H1 (cell line): ENCODE measurements around the gene HSDL2. TPM values are rescaled to one million over a fixed set of nuclear protein-coding genes. Genes with fewer than 3 reads are reported as not detected.

ENCODE experiments used
- CTCF ChIA-PET: fragments of 300-600 bp; sonication (Branson Sonifier 250); formaldehyde crosslinking; loops from one replicate; lab custom pipeline; 2021; ENCODE audit not compliant: partially characterized antibody; lab: Charles Lee
- POLR2A ChIA-PET: fragments of 300-600 bp; sonication (Branson Sonifier 250); formaldehyde crosslinking; loops from one replicate; lab custom pipeline; 2021; ENCODE audit warnings: inconsistent platforms; ENCODE audit not compliant: partially characterized antibody; lab: Charles Lee
- DNase-seq, 2 experiments: peaks; one replicate each; pipeline versions ENCODE4 v3.0.0 to v3.0.0-alpha.2; 2010 to 2022; ENCODE audit warnings: low spot score in 2 of 2, low read depth in 1 of 2, mixed read lengths in 1 of 2
- FAIRE-seq: peaks from 2 replicates; lab custom pipeline; 2011; peaks lifted over from hg19 to GRCh38; lab: Jason Lieb, UNC
- H2AFZ ChIP-seq: 2 replicates; pipeline ENCODE4 v1.8.1; 2012; ENCODE audit warnings: low read length, inconsistent platforms
- H2AK5ac ChIP-seq: 2 replicates; pipeline ENCODE4 v1.6.1; 2013; ENCODE audit warnings: low read depth, low read length
- H2BK120ac ChIP-seq: replicated peaks from 2 replicates; pipeline ENCODE3; 2013; ENCODE audit warnings: low read depth, low read length, inconsistent platforms
- H2BK12ac ChIP-seq: 2 replicates; pipeline ENCODE4 v1.6.1; 2013; ENCODE audit warnings: low read depth, low read length
- H2BK15ac ChIP-seq: 2 replicates; pipeline ENCODE4 v1.6.1; 2013; ENCODE audit warnings: low read length
- H2BK20ac ChIP-seq: 2 replicates; pipeline ENCODE4 v1.6.1; 2013; ENCODE audit warnings: low read length
- H2BK5ac ChIP-seq: 2 replicates; pipeline ENCODE4 v1.6.1; 2013; ENCODE audit warnings: low read depth, low read length
- H3K14ac ChIP-seq: 2 replicates; pipeline ENCODE4 v1.6.1; 2013; ENCODE audit warnings: inconsistent platforms; ENCODE audit not compliant: insufficient read length
- H3K18ac ChIP-seq: 2 replicates; pipeline ENCODE4 v1.6.1; 2013; ENCODE audit warnings: low read length; ENCODE audit errors: extremely low read depth
- H3K23ac ChIP-seq: 2 replicates; pipeline ENCODE4 v1.6.1; 2013; ENCODE audit warnings: inconsistent platforms; ENCODE audit not compliant: insufficient read length
- H3K23me2 ChIP-seq: 2 replicates; pipeline ENCODE4 v1.6.1; 2013; ENCODE audit warnings: low read depth, low read length
- H3K27ac ChIP-seq: 2 replicates; pipeline ENCODE4 v1.6.1; 2011; ENCODE audit warnings: low read depth, low read length, inconsistent platforms
- H3K27me3 ChIP-seq, 4 experiments: replicated peaks in 1 of 4; 1 replicate in 1 of 4; 2 replicates in 3 of 4; pipeline versions ENCODE4 v1.6.1 to v1.8.1; 2011 to 2013; ENCODE audit warnings: low read length in 3 of 4, mild to moderate bottlenecking in 3 of 4, inconsistent platforms in 2 of 4, mixed read lengths in 2 of 4, moderate library complexity in 1 of 4; ENCODE audit not compliant: control insufficient read depth in 3 of 4, insufficient read depth in 3 of 4; ENCODE audit errors: extremely low read depth in 1 of 4
- H3K36me3 ChIP-seq, 4 experiments: 2 replicates each; pipeline versions ENCODE4 v1.6.1 to v1.8.1; 2011 to 2013; ENCODE audit warnings: mild to moderate bottlenecking in 4 of 4, low read length in 3 of 4, moderate library complexity in 2 of 4, control low read depth in 1 of 4, inconsistent platforms in 1 of 4; ENCODE audit not compliant: insufficient read depth in 4 of 4, control insufficient read depth in 2 of 4
- H3K4ac ChIP-seq: replicated peaks from 2 replicates; pipeline ENCODE3; 2013; ENCODE audit warnings: low read length, low read depth, mixed read lengths, inconsistent platforms; ENCODE audit not compliant: insufficient read length
- H3K4me1 ChIP-seq, 4 experiments: replicated peaks in 1 of 4; 1 replicate in 1 of 4; 2 replicates in 3 of 4; pipeline versions ENCODE4 v1.6.1 to v1.8.1; 2011 to 2013; ENCODE audit warnings: low read length in 3 of 4, inconsistent platforms in 2 of 4, mixed read lengths in 1 of 4; ENCODE audit not compliant: insufficient read depth in 4 of 4, control insufficient read depth in 3 of 4
- H3K4me2 ChIP-seq, 2 experiments: 2 replicates each; pipeline versions ENCODE4 v1.6.1 to v1.8.1; 2011 to 2013; ENCODE audit warnings: low read depth in 2 of 2, low read length in 2 of 2, control low read depth in 1 of 2, inconsistent platforms in 1 of 2, mild to moderate bottlenecking in 1 of 2; ENCODE audit not compliant: insufficient read depth in 1 of 2
- H3K4me3 ChIP-seq, 4 experiments: fragments of 200-600, 300-600 bp in 1 of 4; sonication (generic), shearing (Covaris generic), sonication (Bioruptor Twin) in 1 of 4; 2 replicates each; pipeline versions ENCODE4 v1.5.1 to v1.8.1; 2011 to 2016; ENCODE audit warnings: low read length in 4 of 4, low read depth in 3 of 4, control low read depth in 2 of 4, inconsistent platforms in 2 of 4, mild to moderate bottlenecking in 2 of 4, mixed read lengths in 1 of 4, moderate library complexity in 1 of 4; ENCODE audit not compliant: insufficient read depth in 2 of 4; ENCODE audit errors: extremely low read depth in 1 of 4
- H3K56ac ChIP-seq: replicated peaks from 2 replicates; pipeline ENCODE3; 2013; ENCODE audit warnings: low read depth, mild to moderate bottlenecking, mixed read lengths, low read length, inconsistent platforms; ENCODE audit not compliant: insufficient read length
- H3K79me1 ChIP-seq: 2 replicates; pipeline ENCODE4 v1.6.1; 2013; ENCODE audit warnings: low read depth, low read length, control low read depth
- H3K79me2 ChIP-seq, 2 experiments: 2 replicates each; pipeline versions ENCODE4 v1.6.1 to v1.8.1; 2012 to 2013; ENCODE audit warnings: low read length in 2 of 2, mild to moderate bottlenecking in 2 of 2, inconsistent platforms in 1 of 2; ENCODE audit not compliant: insufficient read depth in 2 of 2, control insufficient read depth in 1 of 2
- H3K9ac ChIP-seq, 4 experiments: replicated peaks in 1 of 4; 1 replicate in 1 of 4; 2 replicates in 3 of 4; pipeline versions ENCODE4 v1.6.1 to v1.8.1; 2011 to 2013; ENCODE audit warnings: low read depth in 3 of 4, low read length in 3 of 4, control low read depth in 2 of 4, mild to moderate bottlenecking in 2 of 4, moderate library complexity in 2 of 4, inconsistent platforms in 1 of 4; ENCODE audit errors: extremely low read depth in 1 of 4
- H3K9me3 ChIP-seq, 2 experiments: 2 replicates each; pipeline versions ENCODE4 v1.6.1 to v1.8.1; 2012 to 2013; ENCODE audit warnings: mild to moderate bottlenecking in 2 of 2, moderate library complexity in 2 of 2, control low read depth in 1 of 2, inconsistent platforms in 1 of 2, low read depth in 1 of 2, low read length in 1 of 2, mixed read lengths in 1 of 2; ENCODE audit not compliant: insufficient read depth in 2 of 2
- H4K20me1 ChIP-seq, 2 experiments: replicated peaks in 1 of 2; 2 replicates each; pipeline versions ENCODE3 to v1.8.1; 2011 to 2013; ENCODE audit warnings: inconsistent platforms in 2 of 2, low read length in 2 of 2, mild to moderate bottlenecking in 1 of 2; ENCODE audit not compliant: insufficient read depth in 2 of 2, control insufficient read depth in 1 of 2
- H4K5ac ChIP-seq: 2 replicates; pipeline ENCODE4 v1.6.1; 2013; ENCODE audit warnings: low read length, low read depth, mixed read lengths, inconsistent platforms; ENCODE audit not compliant: insufficient read length
- H4K8ac ChIP-seq: 2 replicates; pipeline ENCODE4 v1.8.0; 2013; ENCODE audit warnings: mild to moderate bottlenecking, moderate library complexity, low read length, inconsistent platforms; ENCODE audit not compliant: insufficient read depth; ENCODE audit errors: extremely low read depth
- H4K91ac ChIP-seq: replicated peaks from 2 replicates; pipeline ENCODE3; 2013; ENCODE audit warnings: low read length, mixed read lengths, inconsistent platforms; ENCODE audit not compliant: insufficient read length
- BACH1 ChIP-seq: IDR thresholded peaks from 2 replicates; pipeline ENCODE4 v1.6.1; 2012; ENCODE audit warnings: low read length, improper control_type of control experiment
- CTCF ChIP-seq, 3 experiments: IDR thresholded peaks; 1 replicate in 2 of 3; 2 replicates in 1 of 3; pipeline versions ENCODE4 v1.5.1 to v1.6.1; 2011; ENCODE audit warnings: low read length in 3 of 3, mild to moderate bottlenecking in 3 of 3, inconsistent platforms in 2 of 3, low read depth in 1 of 3, moderate library complexity in 1 of 3; ENCODE audit not compliant: insufficient read depth in 1 of 3; ENCODE audit errors: control extremely low read depth in 1 of 3
- WGBS, 2 experiments: shearing (Covaris generic) in 1 of 2; methylation state at CpG; one replicate each; pipeline versions ENCODE4 v1.1.6 to v1.1.7; 2013 to 2015; ENCODE audit warnings: low lambda C conversion rate in 2 of 2, mixed read lengths in 2 of 2, inconsistent platforms in 1 of 2, low coverage in 1 of 2, missing lambda C conversion rate in 1 of 2; ENCODE audit not compliant: insufficient replicate concordance in 2 of 2, insufficient coverage in 1 of 2, insufficient read length in 1 of 2; ENCODE audit errors: extremely low coverage in 1 of 2, missing lambda C conversion rate in 1 of 2; 5-methylcytosine and 5-hydroxymethylcytosine counted together
- polyA plus RNA-seq, 7 experiments: library from polyadenylated mRNA; depleted of rRNA in 3 of 7; stranded (reverse) in 5 of 7; unstranded in 2 of 7; fragments of >200 nt in 5 of 7; fragments of 200-250 nt in 2 of 7; gene quantifications; 1 replicate in 5 of 7; 2 replicates in 1 of 7; 4 replicates in 1 of 7; pipeline versions ENCODE4 v1.2.1 to v1.2.3, GENCODE V29; 2011 to 2013; ENCODE audit warnings: missing spikeins in 2 of 7, mixed read lengths in 2 of 7
- total RNA-seq: library from RNA; stranded (reverse); fragmentation: NEBNext Ultra II Directional; extraction: Animal tissue kit (Norgen Biotek cat#: 25700); gene quantifications from 2 replicates; pipeline ENCODE4 v1.2.1, GENCODE V29; 2021

Gene HSDL2
- total and polyA plus RNA-seq, 2 of the 8 experiments (the other 6 are each of a cell fraction or from before 2014, with no cell fraction given) = 6.6 to 15.4 TPM

DNA sequence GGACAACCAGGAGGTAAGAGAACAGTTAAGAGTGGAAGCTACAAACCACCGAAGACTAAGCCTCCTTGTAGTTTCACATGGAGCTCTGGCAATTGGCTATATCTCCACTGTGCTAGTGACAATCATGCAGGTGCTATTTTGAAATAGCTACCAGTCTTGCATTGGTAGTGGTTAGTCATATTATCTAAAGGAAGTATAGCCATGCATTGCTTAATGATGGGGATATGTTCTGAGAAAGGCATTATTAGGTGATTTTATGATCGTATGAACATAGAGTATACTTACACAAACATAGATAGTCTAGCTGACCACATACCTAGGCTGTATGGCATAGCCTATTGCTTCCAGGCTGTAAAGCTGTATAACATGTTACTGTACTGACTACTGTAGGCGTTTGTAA is 28.4 kb downstream of the HSDL2 start:
- H3K4me2 ChIP-seq = no peak overlapping the region
- no peak overlapping the region for H2BK120ac ChIP-seq
- H3K27me3 ChIP-seq = no peaks in the 10 kb centered on the region
- no peaks in the 10 kb centered on the region for H3K79me2 ChIP-seq
- no peak overlapping the region for H4K8ac ChIP-seq
- no peak for DNase-seq
- H3K4me3 ChIP-seq = no peak overlapping the region
- H2BK12ac ChIP-seq = no peak overlapping the region
- no peaks in the 10 kb centered on the region for H3K9me3 ChIP-seq
- no peak overlapping the region for H3K27ac ChIP-seq
- H3K23me2 ChIP-seq = 0 out of 2 replicates have a peak, but pooled peaks cover 1% of the 10 kb centered on the region
- ChIA-PET CTCF (interaction anchor here (0.6 to 2.7 kb wide), 3 partner anchors 16 to 295 kb away, joined by 3 to 6 read pairs (median 6); no protein-coding TSS in a partner anchor), POLR2A (interaction anchor here (0.5 kb wide), 1 partner anchor 20 kb away, joined by 4 read pairs; no protein-coding TSS in a partner anchor)
- no peak overlapping the region for H3K9ac ChIP-seq
- H3K14ac ChIP-seq = no peak overlapping the region
- no peaks in the 10 kb centered on the region; a peak in 1 of 7 replicates for H3K4me1 ChIP-seq
- H4K5ac ChIP-seq = no peak overlapping the region
- no peak overlapping the region for H2BK5ac ChIP-seq
- no peaks in the 10 kb centered on the region for H4K20me1 ChIP-seq
- no peak overlapping the region for H2BK15ac ChIP-seq
- FAIRE-seq = no peak
- H2AFZ ChIP-seq = no peak overlapping the region
- no peak overlapping the region for H3K18ac ChIP-seq
- no peak overlapping the region for H2BK20ac ChIP-seq
- H3K4ac ChIP-seq = no peak overlapping the region
- no peak overlapping the region for H4K91ac ChIP-seq
- peaks cover 0 to 11% (median 0%) of the 10 kb centered on the region in 4 experiments; a peak in 3 of 8 replicates for H3K36me3 ChIP-seq
- H2AK5ac ChIP-seq = no peak overlapping the region
- no peaks in the 10 kb centered on the region for H3K79me1 ChIP-seq
- no peak overlapping the region for H3K56ac ChIP-seq
- no peak overlapping the region for H3K23ac ChIP-seq
- WGBS, 2 experiments = 88% methylated on average over 3 of the region's 3 CpGs; no CpG with 5 or more reads in 1 of the 2 experiments
- TF ChIP-seq BACH1 (no peak), CTCF (IDR thresholded peaks at IDR 0.05; ENCODE audit: control extremely low read depth in 1 of 3, insufficient read depth in 1 of 3, low read depth in 1 of 3, low read length in 3 of 3) (no peak)
